ENCODE measurements around the gene SEPHS1. TPM values are rescaled to one million over a fixed set of nuclear protein-coding genes. Genes with fewer than 3 reads are reported as not detected.

SEPHS1 gene
- total and polyA plus RNA-seq, 2 of the 8 experiments (the other 6 are each of a cell fraction or from before 2014, with no cell fraction given), result 270 to 683 TPM

DNA sequence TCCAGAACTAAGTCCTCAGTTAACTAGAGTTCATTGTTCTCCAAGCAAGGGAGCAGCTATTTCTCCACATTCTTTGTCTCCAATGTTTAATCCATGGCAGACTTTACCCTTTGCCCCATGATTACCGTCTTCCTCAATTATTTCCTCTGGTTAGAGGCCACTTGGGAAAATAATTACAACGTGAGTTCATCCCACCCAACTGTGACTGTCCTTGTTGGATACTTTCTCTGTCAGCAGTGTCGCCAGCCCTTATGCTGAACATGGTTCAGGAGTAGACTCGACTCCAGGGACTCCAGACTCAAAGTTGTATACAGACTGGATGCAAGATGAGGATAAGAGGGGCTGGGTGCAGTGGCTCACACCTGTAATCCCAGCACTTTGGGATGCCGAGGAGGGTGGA lies 17.1 kb upstream of the SEPHS1 start (continued):
- TF ChIP-seq, protein P1, sequence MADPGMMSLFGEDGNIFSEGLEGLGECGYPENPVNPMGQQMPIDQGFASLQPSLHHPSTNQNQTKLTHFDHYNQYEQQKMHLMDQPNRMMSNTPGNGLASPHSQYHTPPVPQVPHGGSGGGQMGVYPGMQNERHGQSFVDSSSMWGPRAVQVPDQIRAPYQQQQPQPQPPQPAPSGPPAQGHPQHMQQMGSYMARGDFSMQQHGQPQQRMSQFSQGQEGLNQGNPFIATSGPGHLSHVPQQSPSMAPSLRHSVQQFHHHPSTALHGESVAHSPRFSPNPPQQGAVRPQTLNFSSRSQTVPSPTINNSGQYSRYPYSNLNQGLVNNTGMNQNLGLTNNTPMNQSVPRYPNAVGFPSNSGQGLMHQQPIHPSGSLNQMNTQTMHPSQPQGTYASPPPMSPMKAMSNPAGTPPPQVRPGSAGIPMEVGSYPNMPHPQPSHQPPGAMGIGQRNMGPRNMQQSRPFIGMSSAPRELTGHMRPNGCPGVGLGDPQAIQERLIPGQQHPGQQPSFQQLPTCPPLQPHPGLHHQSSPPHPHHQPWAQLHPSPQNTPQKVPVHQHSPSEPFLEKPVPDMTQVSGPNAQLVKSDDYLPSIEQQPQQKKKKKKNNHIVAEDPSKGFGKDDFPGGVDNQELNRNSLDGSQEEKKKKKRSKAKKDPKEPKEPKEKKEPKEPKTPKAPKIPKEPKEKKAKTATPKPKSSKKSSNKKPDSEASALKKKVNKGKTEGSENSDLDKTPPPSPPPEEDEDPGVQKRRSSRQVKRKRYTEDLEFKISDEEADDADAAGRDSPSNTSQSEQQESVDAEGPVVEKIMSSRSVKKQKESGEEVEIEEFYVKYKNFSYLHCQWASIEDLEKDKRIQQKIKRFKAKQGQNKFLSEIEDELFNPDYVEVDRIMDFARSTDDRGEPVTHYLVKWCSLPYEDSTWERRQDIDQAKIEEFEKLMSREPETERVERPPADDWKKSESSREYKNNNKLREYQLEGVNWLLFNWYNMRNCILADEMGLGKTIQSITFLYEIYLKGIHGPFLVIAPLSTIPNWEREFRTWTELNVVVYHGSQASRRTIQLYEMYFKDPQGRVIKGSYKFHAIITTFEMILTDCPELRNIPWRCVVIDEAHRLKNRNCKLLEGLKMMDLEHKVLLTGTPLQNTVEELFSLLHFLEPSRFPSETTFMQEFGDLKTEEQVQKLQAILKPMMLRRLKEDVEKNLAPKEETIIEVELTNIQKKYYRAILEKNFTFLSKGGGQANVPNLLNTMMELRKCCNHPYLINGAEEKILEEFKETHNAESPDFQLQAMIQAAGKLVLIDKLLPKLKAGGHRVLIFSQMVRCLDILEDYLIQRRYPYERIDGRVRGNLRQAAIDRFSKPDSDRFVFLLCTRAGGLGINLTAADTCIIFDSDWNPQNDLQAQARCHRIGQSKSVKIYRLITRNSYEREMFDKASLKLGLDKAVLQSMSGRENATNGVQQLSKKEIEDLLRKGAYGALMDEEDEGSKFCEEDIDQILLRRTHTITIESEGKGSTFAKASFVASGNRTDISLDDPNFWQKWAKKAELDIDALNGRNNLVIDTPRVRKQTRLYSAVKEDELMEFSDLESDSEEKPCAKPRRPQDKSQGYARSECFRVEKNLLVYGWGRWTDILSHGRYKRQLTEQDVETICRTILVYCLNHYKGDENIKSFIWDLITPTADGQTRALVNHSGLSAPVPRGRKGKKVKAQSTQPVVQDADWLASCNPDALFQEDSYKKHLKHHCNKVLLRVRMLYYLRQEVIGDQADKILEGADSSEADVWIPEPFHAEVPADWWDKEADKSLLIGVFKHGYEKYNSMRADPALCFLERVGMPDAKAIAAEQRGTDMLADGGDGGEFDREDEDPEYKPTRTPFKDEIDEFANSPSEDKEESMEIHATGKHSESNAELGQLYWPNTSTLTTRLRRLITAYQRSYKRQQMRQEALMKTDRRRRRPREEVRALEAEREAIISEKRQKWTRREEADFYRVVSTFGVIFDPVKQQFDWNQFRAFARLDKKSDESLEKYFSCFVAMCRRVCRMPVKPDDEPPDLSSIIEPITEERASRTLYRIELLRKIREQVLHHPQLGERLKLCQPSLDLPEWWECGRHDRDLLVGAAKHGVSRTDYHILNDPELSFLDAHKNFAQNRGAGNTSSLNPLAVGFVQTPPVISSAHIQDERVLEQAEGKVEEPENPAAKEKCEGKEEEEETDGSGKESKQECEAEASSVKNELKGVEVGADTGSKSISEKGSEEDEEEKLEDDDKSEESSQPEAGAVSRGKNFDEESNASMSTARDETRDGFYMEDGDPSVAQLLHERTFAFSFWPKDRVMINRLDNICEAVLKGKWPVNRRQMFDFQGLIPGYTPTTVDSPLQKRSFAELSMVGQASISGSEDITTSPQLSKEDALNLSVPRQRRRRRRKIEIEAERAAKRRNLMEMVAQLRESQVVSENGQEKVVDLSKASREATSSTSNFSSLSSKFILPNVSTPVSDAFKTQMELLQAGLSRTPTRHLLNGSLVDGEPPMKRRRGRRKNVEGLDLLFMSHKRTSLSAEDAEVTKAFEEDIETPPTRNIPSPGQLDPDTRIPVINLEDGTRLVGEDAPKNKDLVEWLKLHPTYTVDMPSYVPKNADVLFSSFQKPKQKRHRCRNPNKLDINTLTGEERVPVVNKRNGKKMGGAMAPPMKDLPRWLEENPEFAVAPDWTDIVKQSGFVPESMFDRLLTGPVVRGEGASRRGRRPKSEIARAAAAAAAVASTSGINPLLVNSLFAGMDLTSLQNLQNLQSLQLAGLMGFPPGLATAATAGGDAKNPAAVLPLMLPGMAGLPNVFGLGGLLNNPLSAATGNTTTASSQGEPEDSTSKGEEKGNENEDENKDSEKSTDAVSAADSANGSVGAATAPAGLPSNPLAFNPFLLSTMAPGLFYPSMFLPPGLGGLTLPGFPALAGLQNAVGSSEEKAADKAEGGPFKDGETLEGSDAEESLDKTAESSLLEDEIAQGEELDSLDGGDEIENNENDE (IDR thresholded peaks at IDR 0.05; ENCODE audit: insufficient replicate concordance, low read length), result no peak
- TF ChIP-seq TAF7 (optimal IDR thresholded peaks at IDR 0.05; ENCODE audit: borderline replicate concordance, low read depth, low read length) (no peak), TBP (IDR thresholded peaks at IDR 0.05; ENCODE audit: low read depth, low read length) (no peak), POU5F1 (IDR thresholded peaks at IDR 0.05; ENCODE audit: low read depth, low read length) (no peak)

Measured in H1 (cell line).